G401.6 (cell line): ENCODE results near the gene BSCL2.
"Not testable (repeated sequence)": the region's sequence is repeated elsewhere in the genome, so short reads cannot be mapped to it uniquely, and the experiment has no call there.

ENCODE experiments used
- FAIRE-seq: peaks from 2 replicates; lab custom pipeline; 2012; peaks lifted over from hg19 to GRCh38; lab: Jason Lieb, UNC

The BSCL2 gene

DNA sequence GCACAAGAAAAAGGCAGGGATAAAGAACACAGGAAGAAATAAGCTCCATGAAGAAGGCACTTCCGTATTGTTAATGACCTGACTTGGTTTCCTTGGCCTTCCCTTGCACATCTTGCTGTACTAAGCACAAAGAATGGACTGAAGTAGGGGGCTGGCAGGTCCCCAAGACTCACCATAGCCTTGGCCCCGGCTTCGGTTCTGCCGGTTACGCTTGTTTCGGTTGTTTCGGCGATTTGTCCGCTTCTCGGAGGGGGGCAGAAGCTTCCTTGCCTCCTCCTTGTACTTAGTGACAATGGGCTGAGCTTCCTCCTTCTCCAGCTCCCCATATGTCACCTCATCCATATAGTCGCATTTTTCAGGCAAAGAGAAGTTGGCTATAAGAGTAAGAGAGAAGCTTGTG is 9.6 kb upstream of the BSCL2 start:
- FAIRE-seq = no peak

DNA sequence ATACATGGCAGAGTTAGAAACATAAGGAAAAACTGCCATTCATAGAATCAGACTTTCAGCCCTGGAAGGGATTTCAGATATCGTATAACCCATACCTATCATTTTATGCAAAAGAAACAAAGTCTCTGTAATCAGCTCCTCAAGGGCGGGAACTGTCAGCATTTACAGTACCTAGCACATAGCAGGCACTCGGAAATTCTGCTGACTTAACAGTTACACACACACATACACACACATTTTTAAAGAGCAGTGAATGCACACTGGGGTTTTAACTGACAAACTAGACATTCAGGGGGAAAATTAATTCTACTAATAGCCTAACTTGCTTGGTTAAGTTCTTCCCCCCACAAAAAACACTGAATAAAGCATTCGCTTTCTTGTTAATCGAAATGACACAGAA is 9.0 kb upstream of the BSCL2 start:
- no peak for FAIRE-seq

DNA sequence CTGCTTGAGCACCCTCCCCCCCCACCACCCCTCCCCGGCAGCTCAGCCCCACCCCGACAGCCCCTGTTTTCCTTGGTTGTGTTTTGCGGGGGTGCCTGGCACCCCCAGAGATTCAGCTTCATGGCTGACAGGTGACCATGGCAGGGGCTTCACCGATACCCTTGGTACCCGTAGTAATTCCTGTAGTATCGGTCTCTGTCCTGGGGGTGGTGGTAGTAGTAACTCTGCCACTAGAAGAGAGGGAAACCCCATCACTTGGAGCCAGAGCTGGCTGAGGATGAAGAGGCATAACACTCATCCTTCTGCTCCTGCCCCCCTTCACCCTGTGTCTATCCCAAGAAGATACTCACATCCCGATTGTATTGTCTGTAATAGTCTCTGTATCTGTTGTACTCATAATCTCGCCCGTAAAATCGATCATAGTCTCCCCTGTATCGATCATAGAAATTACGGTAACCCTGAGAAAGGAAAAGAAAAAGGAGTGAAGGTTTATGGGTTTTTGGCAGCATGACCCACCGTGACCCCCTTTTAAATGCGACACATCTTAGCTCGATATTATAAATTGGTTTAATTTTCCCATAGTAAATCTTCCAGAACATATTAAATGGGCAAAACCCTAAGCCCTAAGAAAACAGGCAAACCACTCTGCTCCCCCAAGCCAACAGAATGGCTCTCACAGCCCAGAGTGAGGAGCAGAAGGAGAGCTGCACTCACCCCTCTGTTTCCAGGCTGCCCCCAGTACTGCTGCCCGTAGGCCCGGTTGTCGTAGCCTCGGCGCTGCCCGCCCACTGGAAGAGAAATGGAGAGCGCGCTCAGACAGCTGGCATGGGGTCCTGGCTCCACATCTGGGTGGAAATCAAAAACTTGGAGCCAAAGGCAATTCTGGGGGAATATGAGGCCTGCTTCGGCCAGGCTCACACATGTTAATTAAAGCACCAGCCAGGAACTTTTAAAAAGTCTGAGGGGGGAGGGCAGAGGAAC is 8.2 kb upstream of the BSCL2 start:
- no peak for FAIRE-seq

DNA sequence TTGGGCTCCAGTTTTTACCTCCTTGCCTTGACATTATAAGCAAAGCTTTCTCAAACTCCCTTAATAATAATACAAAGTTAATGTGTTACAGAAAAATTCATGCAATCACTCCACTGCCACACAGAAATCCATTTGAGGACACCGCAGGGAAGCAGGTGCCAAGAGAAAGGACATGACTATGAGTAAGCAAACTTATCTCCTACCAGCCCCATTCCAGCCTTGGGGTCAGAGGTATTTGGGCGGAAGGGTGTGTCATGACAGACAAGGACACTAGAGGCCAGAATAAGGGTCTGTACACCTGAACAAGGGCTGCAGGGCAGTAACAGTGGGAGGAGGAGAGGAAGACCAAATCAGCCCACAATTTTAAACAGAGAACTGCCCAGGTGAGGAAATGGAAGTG is 6.1 kb upstream of the BSCL2 start:
- no peak for FAIRE-seq

DNA sequence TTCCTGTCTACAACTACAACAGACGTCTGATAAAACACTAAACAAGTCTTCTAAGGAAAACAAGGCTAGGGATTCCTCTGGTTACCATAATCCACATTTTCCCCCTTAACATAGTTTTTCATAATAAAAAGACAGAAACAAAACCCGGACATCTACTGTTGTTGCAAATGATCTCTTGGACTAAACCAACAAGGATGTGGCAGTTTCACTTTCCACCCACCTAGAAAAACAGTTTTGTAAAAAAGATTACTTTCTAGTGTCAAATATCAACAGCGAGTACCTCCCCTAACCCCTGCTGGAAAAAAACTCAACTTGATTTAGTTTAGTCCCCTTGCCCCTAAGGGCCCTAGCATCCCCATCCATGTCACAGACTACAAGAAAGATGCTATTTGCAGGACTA is 5.6 kb upstream of the BSCL2 start:
- no peak for FAIRE-seq

DNA sequence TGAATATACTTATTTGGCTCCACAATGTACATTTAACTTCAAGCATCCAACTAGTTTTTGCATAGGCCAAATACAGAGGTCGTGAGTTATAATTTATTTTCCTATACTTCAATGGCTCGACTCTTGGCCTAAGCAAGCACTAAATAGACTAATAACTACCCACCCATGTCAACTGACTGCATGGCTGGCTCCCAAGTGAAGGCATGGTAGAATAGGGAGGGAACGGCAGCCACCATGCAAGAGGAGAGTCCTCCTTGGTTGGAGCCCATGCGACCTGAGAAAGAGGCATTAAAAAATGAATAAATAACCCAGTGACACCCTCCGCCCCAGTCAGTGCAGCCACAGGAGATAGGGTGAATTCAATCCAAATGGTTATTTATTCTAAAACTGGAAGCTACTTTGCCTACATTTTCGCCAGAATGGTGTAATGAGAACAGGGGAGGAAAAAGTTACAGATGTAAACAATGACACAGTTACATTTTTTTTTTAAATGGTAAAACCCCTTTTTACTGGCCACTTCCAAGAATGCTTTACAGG is 5.1 kb upstream of the BSCL2 start:
- FAIRE-seq = no peak

DNA sequence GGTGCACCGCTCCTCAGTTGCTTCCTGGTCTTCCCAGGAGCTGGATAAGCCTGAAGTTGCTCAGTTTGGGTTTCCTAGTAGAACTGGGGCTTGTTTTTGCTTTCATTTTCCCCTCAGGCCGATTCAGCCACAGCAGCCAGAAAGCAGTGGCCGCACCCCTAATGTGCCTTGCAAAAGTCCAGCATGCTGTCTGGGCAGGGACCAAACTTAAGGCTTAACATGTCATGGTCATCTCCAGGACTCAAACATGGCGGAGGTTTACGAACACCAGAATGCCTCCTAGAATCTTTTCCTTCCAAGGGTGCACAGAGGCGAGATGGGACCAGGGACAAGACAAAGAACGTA is 2.7 kb upstream of the BSCL2 start:
- FAIRE-seq = no peak

DNA sequence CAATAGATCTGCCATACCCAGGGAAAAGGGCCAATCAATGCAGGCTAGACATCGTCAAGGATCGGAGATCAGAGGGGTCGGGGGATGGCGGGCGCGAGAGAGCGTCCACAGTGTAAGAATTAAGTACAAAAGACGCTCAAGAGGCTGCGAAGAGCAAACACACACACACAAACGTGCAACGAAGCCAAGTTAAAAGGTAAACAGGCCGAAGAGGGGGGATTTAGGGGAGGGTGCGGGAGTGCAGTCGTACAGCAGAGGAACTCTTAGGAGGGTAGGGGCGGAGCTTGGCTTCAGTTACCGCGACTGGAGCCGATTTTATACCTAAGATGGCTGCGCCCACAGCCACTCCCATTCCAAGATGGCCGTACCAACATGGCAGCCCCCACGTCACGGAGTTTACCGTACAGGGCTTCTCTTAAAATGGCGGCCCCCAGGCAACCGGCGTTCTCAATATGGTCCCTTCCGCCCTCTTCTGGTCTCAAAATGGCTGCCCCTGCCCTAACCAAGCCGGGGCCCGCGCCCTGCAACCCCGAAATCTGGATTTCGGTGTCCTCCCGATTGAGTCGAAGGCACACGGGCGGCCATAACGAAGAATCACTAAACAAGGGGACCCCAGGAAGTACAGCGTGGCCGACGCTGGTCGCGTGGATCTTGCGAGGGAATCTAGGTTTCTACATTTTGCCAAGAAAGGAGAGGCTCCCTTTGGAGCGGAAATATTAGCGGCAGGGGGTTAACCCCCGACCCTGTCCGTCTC is 2.2 kb upstream of the BSCL2 start:
- peak; percentile 96 for FAIRE-seq

DNA sequence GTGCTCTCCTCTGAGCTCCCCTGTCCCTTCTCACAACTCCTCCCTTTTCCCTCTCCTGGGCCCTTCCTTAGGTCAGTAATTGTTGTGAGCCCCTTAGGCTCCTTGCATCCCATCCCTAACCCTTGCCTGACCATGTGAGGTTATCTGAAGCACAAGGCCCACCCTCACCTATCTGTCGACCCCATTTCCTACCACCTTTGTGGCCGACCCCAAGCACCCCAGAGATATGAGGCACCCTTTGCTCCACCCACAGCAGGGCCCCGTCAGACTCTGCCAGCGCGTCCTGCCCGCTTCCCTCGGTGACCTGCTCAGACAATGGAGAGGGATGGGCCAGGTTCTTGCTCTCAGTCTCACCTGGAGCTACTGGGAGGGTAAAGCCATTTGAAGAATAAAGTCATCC is 1.6 kb upstream of the BSCL2 start:
- no peak for FAIRE-seq

DNA sequence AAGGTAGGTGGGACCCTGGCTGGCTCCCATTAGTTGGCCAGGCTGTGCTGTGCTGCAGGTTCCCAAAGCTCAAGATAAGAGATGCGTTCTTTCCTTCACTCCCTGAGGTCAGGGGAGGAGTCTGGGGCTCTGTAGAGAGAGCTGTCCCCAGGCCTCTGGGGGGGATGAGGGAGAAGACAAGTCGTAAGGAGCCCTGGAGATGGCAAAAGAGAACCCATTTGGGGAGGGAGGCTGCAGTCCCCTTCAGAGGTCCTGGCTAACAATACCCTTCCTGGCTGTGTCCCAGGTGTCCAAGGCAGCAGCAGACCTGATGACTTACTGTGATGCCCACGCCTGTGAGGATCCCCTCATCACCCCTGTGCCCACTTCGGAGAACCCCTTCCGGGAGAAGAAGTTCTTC is 1.2 kb upstream of the BSCL2 start:
- FAIRE-seq = no peak

DNA sequence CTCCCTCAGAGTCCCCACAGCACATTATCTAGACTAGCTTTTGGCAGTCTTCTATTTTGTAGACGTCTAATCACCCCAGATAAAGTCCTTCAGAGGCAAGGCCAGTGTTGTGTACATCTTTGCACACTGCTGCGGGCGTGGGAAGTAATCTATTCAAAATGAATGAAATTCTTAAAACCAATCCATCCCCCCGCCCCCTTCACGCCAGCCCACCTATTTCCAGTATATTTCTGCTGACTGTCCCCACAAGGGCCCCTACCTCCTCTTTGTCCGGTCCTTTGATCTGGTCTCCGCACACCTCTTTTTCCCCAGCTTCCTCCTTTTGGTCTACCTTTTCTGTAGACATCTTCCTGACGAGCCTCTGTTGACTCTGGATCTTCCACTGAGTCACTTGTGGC is 375 bp downstream of the BSCL2 start:
- FAIRE-seq = no peak

DNA sequence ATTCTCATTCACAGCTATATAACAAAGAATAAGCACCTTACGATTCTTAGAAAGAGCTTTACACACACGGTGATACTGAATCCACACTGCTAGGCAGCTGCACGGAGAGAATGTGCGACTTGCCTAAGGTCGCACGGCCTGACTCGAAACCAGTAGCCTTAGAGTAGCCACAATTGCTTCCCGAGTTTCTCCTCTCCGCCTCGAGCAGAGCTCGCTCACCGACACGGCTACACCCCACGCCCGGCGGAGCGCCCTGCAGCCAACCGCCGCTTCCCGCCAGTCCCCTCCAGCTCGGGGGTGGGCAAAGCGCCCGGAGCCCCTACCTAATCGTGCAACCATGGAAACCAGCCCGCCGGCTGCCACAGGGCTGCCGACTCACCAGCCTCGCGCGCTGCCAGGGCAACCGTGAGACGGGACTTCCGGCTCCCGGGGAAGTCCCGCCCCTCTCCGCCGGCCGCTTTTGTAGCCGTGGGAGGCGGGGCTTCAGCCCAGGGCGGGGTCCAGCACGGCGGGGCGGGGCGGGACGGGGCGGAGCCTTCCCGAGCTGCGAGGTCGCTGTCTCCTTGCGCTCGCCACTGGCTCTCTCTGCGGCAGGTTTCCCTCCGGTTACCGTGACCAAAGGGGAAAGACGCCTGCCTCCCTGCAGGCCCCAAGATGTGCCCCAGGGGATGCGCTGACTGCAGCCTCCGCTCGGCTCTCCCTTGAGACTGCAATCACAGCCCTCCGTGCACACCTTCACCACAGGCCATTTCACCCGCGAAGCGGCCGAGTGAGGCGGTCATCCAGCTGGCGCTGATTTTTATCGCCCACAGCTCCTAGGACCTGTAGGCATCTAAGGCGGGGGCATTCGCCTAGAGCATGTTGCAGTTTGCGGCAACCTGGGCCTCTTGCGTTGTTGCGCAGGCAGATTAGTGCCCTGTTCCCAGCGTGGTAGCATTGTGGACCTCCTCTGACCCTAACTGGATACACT is 1.1 kb downstream of the BSCL2 start:
- peak; percentile 57 for FAIRE-seq

DNA sequence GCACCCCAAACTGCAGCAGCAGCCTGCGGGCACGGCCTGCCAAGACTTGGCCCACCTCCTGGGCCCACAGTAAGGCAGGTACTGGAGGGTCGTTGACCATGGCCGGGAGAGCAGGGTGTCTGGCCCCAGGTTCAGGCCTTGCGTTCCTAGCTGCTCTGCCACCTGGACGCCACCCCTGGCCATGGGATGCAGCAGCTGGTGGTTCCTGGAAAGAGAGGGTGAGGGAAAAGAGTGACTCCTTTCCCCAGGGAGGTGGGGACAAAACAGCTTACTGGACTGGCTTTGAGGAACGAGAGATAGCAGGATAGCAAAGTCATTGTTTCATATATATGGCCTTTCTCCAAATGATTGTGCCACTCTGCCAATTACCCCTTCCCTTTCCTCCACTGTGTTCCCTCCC is 1.8 kb downstream of the BSCL2 start:
- FAIRE-seq = no peak

DNA sequence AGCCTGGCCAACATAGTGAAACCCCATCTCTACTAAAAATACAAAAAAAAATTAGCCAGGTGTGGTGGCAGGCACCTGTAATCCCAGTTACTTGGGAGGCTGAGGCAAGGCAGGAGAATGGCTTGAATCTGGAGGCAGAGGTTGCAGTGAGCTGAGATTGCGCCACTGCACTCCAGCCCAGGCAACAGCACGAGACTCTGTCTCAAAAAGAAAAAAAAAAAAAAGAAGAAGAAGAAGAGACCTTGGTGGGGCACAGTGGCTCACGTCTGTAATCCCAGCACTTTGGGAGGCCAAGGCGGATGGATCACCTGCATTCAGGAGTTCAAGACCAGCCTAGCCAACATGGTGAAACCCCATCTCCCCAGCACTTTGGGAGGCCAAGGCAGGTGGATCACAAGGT is 3.3 kb downstream of the BSCL2 start:
- not testable (repeated sequence) for FAIRE-seq

DNA sequence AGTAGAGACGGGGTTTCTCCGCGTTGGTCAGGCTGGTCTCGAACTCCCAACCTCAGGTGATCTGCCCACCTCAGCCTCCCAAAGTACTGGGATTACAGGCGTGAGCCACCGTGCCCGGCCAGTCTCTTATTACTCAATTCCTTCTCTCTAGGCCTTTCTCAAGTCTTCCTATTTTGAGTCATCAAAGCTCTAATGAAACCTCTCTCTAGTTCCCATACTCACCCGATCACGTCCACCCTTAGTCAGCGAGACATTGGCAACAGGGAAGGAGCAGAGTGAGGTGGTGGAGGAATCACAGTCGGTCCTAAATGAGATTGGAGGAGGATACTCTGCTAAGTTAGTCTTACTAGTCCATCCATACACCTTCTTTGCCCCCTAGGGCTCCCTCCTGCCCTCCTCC is 5.0 kb downstream of the BSCL2 start:
- FAIRE-seq = no peak

DNA sequence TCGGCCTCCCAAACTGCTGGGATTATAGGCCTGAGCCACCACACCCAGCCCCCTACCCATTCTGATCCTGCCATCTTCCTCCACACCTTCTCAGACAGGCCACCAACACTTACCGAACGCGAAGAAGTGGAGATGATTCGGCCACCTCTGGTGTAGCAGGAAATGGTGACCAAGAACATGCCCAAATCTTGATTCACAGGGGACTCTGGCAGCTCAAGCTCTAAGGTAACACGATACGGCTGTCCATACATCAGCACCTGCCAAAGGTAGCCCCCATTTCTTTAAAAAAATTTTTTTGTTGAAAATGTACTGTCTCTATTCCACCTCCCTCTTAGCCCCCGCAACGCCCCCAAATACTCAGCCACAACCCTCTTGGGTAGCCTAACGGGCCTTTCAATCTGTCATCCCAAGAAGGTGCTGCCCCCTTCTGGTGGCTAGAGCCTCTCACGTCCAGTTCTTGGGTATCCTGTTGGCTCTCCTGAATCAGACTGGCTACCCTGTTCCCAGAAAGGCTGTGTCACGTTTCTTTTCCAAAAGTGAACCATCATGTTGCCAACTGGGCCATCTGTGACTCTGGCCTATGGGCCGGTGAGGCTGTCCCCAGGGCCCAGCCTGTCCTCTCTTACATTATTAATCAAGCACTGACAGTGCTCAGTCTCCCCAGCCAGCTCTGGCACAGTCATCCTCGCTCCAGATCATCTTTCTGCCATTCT is 12.6 kb downstream of the BSCL2 start:
- peak; percentile 53 for FAIRE-seq

DNA sequence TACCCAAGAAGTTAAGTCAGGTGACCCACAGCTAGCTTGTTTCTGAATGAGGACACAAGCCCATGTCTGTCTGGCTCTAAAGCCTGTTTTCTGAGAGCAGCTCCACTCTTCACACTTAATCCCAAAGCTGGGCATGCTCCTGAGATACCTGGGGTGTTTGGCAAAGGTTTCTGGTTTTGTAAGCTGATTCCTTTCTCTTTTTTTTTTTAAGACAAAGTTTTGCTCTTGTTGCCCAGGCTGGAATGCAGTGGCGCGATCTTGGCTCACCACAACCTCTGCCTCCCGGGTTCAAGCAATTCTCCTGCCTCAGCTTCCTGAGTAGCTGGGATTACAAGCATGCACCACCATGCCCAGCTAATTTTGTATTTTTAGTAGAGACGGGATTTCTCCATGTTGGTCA is 13.6 kb downstream of the BSCL2 start:
- FAIRE-seq = not testable (repeated sequence)

DNA sequence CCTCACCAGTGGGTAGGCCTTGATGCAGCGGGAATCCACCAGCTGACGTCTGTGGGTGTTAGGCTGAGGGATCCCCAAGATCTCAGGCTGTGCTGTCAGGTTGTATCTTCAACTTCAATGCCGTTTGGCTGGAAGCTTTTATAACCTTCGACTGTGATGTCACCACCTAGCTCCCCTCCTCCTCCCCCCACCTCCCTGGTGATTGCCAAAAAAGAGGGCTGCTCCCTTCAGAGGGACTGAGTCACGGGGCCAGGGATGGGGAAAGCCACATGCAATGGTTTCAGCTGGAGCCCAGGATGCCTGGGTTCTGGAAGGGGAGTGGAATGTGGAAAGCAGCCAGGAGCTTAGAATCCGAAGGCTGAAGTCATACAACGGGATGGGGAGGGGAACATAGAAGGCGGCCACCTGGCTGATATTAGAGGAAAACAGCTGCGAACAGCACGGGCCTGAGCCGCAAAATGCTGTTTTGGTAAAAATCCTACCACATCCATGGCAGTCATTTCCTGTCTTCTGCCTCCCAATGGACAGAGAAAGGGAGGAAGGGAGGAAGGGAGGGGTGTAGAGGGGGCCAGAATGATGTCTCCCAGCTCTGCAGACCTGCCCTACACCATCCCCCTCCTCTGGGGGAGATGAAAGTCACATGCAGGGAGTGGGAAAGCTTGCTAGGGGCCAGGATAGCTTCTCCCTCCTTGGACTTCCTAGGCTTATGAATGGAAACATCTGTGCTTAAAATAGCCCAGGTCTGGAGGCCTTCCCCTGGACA is 17.6 kb downstream of the BSCL2 start, which contains the start of gene LRRN4CL:
TSS of gene LRRN4CL (minus strand) at position 110 of the 763 bp plus-strand sequence. CDS start 1,022 bp downstream, outside the sequence.
- no peak for FAIRE-seq

DNA sequence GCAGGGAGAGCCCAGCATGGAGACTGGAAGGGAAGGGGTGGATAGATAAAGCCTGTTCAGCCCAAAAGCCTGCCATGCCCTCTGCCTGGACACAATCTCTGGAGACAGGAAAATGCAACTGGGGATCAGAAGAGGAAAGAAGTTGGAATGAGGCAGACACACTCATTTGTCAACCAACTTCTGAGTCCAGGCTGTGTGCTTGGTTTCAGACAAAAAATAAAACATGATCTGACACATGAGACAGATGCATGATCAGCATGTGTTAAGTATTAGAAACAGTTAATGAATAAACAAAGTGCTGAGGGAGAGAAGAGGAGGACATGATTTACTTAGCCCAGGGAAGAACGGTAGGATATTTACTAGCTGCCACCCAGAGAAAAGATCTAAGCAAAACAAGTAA is 18.7 kb downstream of the BSCL2 start:
- no peak for FAIRE-seq
